ENCODE measurements around the gene PDYN. TPM values are rescaled to one million over a fixed set of nuclear protein-coding genes. Genes with fewer than 3 reads are reported as not detected.

PDYN gene
- total and polyA plus RNA-seq, 4 donors: not detected

DNA sequence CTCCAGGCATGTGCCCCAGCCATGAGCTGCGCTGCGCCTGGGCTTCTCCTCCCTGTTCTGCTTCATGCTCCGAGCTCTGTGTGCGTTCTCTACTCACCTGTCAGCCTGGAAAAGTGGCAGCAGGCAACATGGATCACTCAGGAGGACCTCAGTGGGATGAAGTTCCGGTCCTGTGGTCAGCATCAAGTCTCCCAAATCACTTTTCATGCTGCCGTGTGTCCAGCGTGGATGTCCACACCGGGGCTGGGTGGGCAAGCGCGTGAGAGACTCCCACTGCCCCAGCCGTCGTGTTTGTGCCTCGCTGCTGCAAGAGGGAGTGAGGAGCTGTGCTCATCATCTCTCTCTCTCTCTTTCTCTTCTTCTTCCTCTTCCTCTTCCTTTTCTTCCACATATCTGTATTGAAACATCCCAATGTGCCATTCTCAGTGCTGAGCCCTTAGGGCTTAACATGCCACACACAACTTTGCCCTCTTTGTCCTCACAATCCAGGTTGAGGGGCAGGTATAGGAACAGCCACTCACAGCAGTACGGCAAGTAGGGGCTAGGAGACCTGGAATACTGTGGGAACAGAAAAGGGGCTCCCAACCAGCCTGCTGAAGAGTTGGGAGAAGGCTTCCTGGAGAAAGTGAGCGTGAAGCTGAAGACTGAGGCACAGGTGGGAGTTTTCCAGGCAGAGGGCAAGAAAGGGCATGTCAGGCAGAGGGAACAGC, 3.8 kb upstream of the PDYN start:
- ATAC-seq (ENCODE audit: insufficient read depth, low FRiP score) (no peak), DNase-seq (no peak)
- H3K27ac ChIP-seq (ENCODE audit: low read depth in 1 of 2, low read length in 1 of 2): no peak overlapping the region
- H3K4me1 ChIP-seq (ENCODE audit: control insufficient read depth in 5 of 5, insufficient read depth in 5 of 5, low read length in 5 of 5): no peaks in the 10 kb centered on the region
- no peaks in the 10 kb centered on the region for H3K36me3 ChIP-seq (ENCODE audit: control insufficient read depth in 4 of 4, insufficient read depth in 4 of 4, low read length in 4 of 4)
- WGBS, 2 donors: 73 to 79% methylated on average over 15 of the region's 15 CpGs
- peaks cover 0 to 2% (median 0%) of the 10 kb centered on the region in 4 donors for H3K9me3 ChIP-seq (ENCODE audit: control insufficient read depth in 4 of 4, insufficient read depth in 3 of 4, low read length in 3 of 4)
- H3K4me3 ChIP-seq: no peak overlapping the region
- no peak overlapping the region for H3K9ac ChIP-seq (ENCODE audit: insufficient read depth in 1 of 2, low read length in 2 of 2)
- H3K27me3 ChIP-seq (ENCODE audit: control insufficient read depth in 3 of 3, insufficient read depth in 3 of 3, low read length in 2 of 3): peaks cover 0 to 60% (median 0%) of the 10 kb centered on the region in 3 donors
- TF ChIP-seq, protein P1, sequence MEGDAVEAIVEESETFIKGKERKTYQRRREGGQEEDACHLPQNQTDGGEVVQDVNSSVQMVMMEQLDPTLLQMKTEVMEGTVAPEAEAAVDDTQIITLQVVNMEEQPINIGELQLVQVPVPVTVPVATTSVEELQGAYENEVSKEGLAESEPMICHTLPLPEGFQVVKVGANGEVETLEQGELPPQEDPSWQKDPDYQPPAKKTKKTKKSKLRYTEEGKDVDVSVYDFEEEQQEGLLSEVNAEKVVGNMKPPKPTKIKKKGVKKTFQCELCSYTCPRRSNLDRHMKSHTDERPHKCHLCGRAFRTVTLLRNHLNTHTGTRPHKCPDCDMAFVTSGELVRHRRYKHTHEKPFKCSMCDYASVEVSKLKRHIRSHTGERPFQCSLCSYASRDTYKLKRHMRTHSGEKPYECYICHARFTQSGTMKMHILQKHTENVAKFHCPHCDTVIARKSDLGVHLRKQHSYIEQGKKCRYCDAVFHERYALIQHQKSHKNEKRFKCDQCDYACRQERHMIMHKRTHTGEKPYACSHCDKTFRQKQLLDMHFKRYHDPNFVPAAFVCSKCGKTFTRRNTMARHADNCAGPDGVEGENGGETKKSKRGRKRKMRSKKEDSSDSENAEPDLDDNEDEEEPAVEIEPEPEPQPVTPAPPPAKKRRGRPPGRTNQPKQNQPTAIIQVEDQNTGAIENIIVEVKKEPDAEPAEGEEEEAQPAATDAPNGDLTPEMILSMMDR (IDR thresholded peaks at IDR 0.05; ENCODE audit: control extremely low read depth, extremely low read depth): no peak

DNA sequence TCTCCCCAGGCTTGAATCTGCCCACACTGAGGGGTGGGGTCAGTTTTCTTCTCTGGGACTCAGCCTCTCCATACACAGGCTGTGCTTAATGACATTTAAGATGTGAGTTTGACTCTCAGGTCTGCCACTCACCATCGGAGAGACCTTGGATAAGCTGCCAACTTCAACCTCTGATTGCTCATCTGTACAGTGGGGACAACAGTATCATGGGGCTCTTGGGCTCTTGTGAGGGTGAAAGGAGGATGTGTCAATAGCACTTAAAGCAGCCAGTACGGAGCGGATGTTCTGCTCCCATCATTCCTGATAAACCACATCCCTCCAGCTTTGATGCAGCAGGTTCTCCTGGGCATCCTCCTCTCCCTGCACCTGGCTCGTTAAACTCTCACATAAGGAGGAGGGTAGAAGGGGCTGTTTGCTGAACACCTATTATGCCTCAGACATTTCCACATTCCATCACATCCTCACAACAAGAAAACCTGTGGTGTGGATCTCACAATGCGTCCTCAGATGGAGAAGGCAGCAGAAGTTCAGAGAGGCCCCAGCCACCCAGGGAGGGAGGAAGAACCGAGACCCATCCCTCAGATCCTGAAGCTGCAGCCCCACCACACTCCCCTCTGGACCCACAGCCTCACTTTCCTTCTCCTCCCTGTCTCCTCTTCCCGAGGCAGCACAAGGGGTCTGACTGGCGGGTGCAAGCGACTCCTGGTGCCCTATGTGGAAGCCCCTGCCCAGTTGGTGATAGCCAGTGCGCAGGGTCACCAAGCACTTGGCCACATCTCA, 1.9 kb upstream of the PDYN start:
- H3K36me3 ChIP-seq (ENCODE audit: control insufficient read depth in 4 of 4, insufficient read depth in 4 of 4, low read length in 4 of 4): no peaks in the 10 kb centered on the region
- no peak overlapping the region for H3K4me3 ChIP-seq
- TF ChIP-seq, protein P1 (IDR thresholded peaks at IDR 0.05; ENCODE audit: control extremely low read depth, extremely low read depth): no peak
- no peaks in the 10 kb centered on the region for H3K4me1 ChIP-seq (ENCODE audit: control insufficient read depth in 5 of 5, insufficient read depth in 5 of 5, low read length in 5 of 5)
- ATAC-seq (ENCODE audit: insufficient read depth, low FRiP score) (no peak), DNase-seq (no peak)
- WGBS, 2 donors: 82 to 88% methylated on average over 10 of the region's 10 CpGs
- H3K9ac ChIP-seq (ENCODE audit: insufficient read depth in 1 of 2, low read length in 2 of 2): no peak overlapping the region
- H3K27ac ChIP-seq (ENCODE audit: low read depth in 1 of 2, low read length in 1 of 2): no peak overlapping the region
- H3K9me3 ChIP-seq (ENCODE audit: control insufficient read depth in 4 of 4, insufficient read depth in 3 of 4, low read length in 3 of 4): peaks cover 0 to 2% (median 0%) of the 10 kb centered on the region in 4 donors
- H3K27me3 ChIP-seq (ENCODE audit: control insufficient read depth in 3 of 3, insufficient read depth in 3 of 3, low read length in 2 of 3): peaks cover 0 to 60% (median 0%) of the 10 kb centered on the region in 3 donors

DNA sequence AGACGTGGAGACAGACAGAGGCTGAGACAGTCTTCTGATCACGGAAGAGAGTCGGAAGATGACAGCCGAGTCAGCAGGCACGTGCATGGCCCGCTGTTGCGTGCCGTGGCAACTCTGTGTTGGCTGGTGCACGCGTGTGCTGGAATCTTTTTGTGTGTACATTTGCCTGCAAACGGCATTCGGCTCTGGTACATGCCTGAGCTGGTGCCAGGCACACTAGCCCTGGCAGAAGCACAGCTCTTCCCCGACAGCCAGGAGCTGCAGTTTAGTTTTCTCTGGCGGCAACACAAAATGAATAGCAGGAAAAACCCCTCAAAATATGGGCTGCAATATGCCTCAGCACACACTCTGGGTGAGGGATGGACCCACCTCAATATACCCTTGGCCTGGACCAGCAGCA, 769 bp upstream of the PDYN start:
- H3K4me3 ChIP-seq: no peak overlapping the region
- TF ChIP-seq, protein P1 (IDR thresholded peaks at IDR 0.05; ENCODE audit: control extremely low read depth, extremely low read depth): no peak
- WGBS, 2 donors: 84 to 87% methylated on average over 14 of the region's 14 CpGs
- H3K27ac ChIP-seq (ENCODE audit: low read depth in 1 of 2, low read length in 1 of 2): no peak overlapping the region
- H3K9me3 ChIP-seq (ENCODE audit: control insufficient read depth in 4 of 4, insufficient read depth in 3 of 4, low read length in 3 of 4): peaks cover 0 to 2% (median 0%) of the 10 kb centered on the region in 4 donors
- H3K36me3 ChIP-seq (ENCODE audit: control insufficient read depth in 4 of 4, insufficient read depth in 4 of 4, low read length in 4 of 4): no peaks in the 10 kb centered on the region
- DNase-seq (no peak), ATAC-seq (ENCODE audit: insufficient read depth, low FRiP score) (no peak)
- no peak overlapping the region for H3K9ac ChIP-seq (ENCODE audit: insufficient read depth in 1 of 2, low read length in 2 of 2)
- H3K27me3 ChIP-seq (ENCODE audit: control insufficient read depth in 3 of 3, insufficient read depth in 3 of 3, low read length in 2 of 3): peaks cover 0 to 66% (median 2%) of the 10 kb centered on the region in 3 donors
- no peaks in the 10 kb centered on the region for H3K4me1 ChIP-seq (ENCODE audit: control insufficient read depth in 5 of 5, insufficient read depth in 5 of 5, low read length in 5 of 5)
